Medulla oblongata (tissue), 1 donor: ENCODE results near the gene MCF2L.

Source experiments
- DNase-seq: peaks from one replicate; pipeline ENCODE4 v3.0.0-alpha.2; 2015; ENCODE audit errors: extremely low spot score

MCF2L gene

DNA sequence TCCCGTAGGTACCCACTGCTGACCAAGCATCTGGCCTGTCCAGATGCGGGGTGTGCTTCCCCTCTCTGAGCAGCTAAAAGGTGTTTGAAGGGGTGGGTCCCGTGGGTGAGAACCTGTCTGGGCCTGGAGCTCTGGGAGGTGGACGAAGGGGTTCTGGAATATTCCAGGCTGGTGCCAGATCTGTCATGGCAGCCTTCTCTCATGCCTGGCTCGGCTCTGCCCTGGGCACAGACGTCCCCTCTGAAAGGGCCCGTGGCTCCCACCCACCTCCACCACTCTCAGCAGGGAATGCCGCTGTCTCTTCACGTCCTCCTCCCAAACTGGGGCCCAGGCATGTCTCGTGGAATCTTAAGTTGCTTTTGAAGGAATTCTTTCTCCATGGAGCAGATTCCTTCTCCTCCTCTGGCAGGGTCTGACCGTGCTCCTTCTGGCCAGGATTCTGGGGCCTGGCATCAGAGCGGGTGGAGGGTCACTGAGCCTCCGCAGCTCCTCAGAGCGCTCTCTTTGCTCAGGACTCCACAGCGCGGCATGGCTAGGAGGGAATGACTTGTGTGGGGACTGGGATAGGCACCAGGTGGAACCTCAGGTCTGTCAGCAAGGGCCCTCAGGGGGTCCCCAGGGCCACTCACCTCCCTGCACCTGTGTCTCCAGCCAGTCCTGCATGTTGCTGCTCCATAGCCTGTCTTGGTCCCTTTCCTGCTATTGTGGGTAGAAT lies 5.9 kb upstream of the MCF2L start:
- no peak for DNase-seq

DNA sequence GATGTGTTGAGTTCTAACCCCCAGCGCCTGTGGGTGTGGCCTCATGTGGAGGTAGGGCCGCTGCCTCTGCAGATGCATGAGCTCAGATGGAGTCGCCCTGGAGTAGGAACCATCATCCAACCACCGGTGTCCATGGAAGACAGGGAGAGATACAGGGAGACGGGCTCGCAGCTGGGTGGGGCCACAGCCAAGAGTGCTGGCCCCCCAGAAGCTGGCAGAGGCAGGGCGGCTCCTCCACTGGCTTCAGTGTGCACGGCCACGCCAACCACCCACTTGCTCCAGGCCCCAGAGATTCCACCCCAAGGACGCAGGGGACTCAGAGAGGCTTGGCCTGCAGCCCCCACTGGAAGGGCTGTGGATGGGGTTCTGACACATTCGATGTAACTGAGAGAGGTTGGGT lies 5.4 kb upstream of the MCF2L start:
- DNase-seq: no peak

DNA sequence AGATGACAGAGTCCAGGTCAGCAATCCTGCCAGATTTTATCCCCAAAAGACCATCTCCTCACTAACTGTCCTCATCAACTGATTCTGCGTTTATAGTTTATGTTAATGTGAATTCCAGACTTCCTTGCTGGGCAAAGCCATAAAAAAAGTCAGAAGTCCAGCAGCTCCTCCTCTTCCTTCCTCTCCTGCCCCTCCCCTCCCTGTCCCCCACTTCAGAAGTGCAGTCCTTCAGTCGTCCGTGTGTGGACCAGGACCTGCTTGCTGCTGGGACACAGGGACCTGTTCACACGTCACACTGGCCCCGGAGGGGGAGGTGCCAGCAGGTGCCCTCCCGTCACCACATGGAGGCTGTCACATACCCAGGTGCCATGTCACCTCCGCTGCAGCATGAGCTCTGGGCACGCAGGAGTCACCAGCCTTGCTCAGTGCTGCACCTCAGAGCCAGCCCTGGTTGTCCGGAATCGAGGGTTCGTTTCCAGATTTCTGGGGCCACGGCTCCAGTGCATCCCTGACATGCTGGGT lies 4.0 kb upstream of the MCF2L start:
- no peak for DNase-seq

DNA sequence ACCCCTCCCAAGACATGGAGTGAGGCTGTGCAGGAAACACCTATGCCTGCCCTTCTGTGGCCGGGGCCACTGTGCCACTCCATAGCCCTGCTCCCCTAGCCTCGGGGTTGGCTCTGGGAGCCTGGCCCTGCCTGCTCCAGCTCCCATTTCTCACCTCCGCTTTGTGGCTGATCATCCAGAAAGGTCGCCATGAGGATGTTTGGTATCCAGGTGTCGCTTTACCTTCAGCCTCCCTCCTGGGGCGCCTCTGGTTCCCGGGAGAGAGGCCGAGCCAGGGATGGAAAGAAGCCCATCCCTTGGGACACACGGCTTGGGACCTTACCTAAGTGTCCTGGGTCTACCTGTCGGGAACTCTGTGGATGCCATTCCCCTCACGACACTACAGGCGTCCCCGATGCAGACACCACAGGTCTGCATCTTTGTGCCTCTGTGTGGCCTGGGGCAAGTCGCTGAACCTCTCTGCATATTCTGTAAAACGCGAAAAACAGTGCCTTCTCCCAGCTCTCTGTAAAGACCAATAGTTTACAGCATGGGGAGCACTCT lies 3.4 kb upstream of the MCF2L start:
- DNase-seq: no peak

DNA sequence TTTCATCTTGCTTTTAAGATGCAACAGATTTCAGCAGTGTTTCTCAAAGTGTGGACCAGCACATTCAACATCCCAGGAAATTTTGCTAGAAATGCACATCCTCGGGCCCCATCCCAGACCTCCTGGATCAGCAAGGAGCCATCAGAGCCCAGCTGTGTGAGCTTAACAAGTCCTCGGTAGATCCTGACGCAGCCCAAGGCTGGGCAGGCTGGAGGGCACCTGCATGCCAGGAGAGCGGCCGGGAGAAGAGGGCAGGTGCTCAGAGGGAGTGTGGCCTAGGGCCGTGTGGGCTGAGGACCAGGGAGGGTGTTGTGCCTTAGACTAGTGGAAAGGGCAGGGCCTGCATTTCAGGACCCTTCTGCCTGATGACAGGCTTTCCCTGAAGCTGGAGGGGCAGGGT lies 2.2 kb upstream of the MCF2L start:
- no peak for DNase-seq

DNA sequence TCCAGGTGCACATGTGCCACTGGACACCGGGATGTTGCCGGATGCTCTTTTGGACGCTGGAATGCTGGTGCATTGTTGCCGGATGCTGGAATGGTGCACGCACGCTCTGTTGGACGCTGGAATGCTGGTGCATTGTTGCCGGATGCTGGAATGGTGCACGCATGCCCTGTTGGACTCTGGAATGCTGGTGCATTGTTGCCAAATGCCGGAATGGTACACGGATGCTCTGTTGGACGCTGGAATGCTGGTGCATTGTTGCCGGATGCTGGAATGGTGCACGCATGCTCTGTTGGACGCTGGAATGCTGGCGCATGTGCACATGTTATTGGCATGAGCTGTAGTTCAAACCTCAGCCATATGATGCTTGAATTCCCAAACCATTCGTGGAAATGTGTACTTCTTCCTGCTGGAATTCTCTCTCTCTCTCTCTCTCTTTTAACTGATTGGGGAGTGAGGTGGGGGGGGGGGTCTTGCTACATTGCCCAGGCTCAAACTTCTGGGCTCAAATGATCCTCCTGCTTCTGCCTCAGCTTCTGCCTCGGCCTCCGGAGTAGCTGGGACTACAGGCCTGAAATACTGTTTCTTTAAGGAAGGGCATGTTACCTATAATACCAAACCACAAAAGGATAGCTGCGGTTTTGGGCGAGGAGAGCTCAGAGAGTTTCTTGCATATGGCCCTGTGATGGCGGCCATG lies 1.2 kb upstream of the MCF2L start:
- no peak for DNase-seq

DNA sequence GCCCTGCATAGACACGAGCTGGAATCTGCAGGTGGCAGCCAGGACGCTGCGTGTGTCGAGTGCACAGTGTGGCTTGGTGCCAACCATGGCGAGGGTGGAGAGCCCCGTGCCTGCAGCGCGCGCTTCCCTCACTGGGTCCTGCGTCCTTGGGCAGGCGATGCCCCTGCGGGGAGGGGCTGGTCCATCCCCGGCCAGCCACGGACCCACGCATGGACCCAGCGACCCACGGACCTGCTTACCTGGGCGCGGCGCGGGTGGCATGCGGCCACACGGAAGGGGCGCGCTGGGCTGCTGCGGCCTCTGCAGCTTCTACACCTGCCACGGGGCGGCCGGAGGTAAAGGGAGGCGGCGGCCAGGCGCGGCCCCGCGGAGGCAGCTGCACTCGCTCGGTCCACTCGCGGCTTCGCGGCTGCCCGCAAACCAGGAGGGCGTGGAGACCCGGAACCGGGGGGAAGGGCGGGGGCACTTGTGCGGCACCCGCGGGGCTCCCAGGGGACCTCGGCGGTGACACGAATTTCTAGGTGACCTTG lies 569 bp upstream of the MCF2L start:
- DNase-seq: no peak

DNA sequence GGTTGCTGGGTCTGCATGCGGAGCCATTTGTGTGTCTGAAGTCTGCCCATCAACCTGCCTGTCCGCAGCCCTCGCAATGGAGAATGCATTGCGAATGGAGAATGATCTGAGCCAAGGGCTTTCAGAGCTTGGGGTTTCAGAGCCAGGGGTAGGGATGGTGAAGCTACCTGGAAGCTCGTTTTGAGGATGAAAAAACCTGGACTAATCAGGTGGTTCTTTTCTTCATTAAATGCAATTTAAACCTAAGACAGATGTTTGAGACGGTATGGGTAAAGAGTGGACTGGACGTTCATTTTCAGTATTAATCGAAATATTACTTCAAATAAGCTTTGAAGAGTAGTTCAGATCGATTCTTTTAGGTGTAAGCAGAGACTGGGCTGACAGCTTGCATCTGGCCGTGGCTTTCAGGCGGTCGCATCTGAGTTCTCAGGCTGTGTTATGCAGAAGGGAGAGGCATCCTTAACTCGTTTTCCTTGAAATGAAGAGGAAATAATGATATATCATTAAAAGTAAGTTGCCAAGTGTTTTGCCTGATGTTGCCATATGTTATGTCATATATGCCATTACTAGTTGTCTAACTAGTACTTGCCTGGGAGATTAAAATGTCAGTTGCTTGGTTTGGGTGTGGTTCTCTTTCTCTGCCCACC lies 801 bp downstream of the MCF2L start:
- no peak for DNase-seq

DNA sequence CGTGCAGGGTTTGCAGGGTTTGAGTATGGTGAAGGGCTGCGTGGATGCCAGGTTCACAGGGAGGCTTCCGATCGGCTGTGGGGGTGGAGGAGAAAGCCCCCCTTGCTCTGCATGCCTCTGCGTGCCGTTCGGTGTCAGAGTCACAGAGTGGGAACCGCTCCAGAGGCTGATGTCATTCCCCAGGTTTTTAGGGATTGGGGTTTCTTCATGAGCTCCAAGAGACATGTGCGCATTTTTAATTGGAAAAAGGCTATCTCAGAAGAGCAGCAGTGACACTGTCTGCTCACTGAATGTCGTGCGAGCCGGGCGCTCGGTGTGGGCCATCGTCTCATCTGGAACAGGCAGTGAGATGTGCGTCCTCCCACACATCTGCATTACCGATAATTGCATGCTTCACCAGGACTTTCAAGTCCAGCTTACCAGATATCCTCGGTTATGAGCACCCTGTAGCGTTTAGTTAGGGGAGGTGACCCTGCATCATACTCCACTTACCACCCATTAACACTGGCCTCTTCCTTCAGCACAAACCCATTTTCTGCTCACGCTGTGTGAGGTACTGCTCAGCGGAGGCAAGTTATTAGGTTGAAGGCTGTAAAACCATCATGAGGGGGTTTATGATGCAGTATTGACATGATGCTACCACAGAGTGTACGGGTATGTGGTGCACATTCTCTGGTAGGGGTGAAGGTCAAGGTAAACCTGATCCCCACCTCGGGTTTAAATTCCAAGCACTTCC lies 1.7 kb downstream of the MCF2L start:
- no peak for DNase-seq

DNA sequence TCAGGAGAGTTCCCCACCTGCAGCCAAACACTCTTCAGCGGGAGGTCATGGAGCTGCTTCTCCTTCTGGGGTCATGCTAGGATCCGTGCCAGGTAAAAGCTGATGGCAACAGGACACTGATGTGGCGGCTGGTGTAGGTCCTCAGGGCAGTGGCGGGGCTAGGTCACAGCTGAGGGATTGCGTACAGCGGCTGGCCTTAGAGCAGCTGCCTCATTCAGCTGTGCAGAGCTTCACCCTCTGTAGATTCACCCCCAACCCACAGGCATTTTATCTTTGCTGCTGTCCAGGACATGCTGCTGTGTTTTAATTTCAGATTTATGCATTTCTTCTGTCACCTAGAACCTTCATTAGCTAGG lies 2.3 kb downstream of the MCF2L start:
- no peak for DNase-seq

DNA sequence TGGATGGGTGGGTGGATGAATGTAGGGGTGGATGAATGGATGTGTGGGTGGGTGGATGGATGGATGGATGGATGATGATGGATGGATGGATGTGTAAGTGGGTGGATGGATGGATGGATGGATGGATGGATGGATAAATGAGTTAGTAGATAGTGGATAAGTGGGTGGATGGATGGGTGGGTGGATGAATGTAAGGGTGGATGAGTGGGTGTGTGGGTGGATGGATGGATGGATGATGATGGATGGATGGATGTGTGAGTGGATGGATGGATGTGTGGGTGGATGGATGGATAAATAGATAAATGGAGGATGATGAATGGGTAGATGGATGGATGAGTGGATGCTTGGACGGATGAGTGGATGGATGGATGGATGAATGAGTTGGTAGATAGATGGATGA lies 3.2 kb downstream of the MCF2L start:
- no peak for DNase-seq

DNA sequence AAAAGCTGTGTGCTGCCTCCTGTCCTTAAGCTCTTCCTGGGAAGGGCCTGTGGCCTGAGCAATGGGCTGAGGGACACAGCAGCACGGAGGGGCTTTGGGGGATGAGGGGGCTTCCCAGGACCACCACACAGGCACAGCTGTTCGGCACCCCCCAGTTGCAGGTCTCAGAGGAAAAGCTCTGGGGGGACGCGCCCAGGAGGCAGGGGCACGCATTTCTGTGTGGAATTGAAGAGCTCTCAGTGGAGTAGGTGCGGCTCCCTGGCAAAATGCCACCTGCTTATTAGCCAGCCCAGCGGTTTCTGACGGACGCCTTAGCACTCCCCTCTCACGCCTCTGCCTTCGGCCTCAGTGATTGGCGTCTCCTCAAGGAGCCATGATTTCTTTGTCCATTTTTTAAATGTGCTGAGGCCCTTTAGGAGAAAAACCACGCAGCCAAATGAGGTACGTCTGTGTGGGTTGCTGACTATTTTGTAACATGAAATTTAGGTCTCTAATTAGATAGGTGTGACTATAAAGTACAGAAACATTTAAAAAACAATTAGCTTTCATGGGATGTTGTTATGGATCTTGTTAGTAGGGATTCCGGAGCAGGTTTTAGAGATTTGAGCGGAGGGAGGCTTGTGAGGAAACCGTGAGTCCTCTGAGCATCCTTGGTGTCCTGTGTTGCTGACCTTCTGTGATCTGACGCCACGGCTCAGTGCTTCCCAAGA lies 4.0 kb downstream of the MCF2L start:
- DNase-seq: no peak

DNA sequence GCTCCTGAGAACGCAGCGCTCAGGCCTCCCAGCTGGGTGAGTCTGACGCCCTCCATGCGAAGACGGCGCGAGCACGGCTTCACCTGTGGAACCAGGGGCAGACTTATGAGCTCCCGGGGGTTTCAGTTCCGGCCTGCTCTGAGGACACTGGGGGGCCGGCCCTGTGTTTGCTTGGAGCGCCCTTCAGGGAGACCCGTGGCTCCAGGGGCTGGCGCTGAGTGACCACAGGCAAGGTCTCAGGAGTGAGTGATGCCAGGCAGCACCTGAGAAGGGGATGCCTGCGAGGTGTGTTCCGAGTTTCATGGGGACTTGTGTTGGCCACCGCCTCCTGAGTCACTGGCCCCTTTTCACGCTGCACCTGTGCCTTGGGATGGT lies 4.5 kb downstream of the MCF2L start:
- no peak for DNase-seq

DNA sequence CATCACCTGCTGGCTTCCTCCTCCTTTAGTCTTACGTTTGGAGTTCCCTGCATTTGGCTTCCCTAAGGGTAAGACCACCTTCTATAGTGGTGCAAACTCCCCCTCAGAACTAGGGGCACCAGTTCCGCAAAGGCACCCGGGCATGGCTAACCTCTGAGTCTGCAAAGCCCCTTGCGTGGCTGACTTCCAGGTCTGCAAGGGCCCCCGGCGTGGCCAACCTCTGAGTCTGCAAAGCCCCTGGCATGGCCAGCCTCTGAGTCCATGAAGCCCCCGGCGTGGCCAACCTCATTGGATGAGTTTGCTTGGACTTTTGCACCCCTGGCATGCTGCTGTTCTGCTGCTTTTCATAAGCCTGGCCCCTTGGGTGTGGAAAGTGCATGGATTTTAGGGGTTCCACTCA lies 5.1 kb downstream of the MCF2L start:
- DNase-seq: no peak

DNA sequence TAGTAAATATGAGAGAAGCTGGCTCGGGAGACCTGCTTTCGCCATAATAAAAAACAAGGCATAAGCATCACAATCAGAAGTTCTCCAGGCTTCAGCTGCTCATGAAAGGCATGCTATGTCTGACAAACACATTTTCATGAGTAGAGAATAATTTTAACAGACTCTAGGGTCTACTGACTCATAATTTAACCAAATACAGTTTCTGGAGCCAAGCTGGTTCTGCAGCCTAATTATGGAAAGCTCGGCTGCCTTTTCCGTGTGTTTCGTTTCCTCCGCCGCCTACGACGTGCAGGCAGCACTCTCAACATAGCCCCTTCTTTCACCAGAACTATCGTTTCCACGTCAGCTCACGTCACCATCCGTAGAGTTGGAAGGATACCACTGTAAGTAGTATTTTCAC lies 5.7 kb downstream of the MCF2L start:
- no peak for DNase-seq

DNA sequence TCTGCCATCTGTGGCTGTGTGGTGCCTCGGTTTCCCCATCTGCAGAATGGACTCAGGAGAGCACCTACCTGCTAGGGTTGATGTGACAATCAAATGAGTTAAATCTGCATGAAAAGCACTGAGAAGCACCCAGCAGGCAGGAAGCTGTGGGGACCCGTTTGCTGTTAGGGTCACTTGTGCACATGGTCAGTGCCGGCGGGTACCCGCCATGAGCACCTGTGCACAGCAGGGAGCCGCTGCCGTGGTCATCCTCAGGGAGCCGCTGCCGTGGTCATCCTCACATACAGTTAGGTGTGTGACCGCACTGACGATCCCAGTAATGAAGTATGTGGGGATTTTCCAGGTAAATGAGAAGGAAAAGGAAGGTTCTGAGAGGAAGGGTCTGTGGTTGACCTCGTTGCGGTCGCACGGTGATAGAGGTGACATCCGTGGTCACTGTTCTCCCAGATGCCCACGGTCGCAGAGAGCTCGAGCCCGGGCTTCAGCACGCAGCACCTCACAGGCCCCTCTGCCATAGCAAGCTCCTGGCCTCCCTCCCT lies 6.5 kb downstream of the MCF2L start:
- DNase-seq: no peak

DNA sequence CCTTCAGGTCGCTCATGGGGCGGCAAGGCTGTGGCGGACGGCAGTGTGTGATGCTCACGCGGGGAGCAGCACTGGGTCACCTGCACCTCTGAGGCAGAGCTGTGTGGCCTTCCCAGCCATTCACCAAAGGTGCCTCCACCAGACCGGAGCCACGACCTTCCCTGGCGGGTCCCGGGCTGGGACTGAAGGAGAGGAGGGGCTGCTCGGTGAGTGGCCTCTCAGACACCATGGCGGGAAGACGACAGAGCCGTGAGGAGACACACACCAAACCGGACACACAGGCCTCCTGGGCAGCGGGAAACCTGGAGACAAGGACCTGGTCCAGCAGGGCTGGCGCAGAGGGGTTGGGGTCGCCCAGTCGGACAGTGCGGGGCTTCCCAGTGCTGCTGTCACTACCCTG lies 7.5 kb downstream of the MCF2L start:
- DNase-seq: no peak

DNA sequence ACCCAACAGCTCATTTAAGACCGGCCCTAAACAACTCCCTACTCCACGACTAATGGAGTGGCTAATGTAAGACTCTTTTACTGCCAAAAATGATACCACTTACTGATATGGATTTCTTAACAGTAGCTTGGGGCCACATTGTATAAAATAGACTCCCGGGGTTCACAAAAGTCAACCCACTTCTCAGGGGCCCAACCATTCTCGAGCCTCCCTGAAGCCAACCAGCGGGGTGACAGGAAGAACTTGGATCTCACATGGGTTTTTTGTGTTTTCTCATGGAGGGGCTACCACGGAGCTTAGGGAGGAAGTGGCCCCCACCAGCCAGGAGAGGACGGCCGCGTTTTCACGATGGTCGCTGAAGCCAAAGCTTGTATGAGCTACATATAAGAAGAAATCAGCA lies 8.1 kb downstream of the MCF2L start:
- no peak for DNase-seq

DNA sequence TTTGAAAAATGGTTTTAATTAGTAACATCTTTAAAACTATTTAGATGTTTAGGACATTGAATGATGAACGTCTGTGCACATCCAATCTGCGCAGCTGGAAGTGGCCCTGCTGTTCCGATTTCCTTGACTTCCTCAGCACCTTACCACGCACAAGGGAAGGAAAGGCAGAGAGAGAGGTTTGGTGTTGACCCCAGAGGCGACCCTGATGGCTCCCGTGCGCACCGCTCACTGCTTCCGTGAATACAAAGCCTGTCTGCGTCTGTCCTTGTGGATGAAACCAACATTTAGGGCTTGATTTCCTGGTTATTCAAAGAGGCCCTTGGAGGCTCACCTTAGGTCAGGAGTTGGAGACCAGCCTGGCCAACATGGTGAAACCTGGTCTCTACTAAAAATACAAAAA lies 8.5 kb downstream of the MCF2L start:
- DNase-seq: no peak

DNA sequence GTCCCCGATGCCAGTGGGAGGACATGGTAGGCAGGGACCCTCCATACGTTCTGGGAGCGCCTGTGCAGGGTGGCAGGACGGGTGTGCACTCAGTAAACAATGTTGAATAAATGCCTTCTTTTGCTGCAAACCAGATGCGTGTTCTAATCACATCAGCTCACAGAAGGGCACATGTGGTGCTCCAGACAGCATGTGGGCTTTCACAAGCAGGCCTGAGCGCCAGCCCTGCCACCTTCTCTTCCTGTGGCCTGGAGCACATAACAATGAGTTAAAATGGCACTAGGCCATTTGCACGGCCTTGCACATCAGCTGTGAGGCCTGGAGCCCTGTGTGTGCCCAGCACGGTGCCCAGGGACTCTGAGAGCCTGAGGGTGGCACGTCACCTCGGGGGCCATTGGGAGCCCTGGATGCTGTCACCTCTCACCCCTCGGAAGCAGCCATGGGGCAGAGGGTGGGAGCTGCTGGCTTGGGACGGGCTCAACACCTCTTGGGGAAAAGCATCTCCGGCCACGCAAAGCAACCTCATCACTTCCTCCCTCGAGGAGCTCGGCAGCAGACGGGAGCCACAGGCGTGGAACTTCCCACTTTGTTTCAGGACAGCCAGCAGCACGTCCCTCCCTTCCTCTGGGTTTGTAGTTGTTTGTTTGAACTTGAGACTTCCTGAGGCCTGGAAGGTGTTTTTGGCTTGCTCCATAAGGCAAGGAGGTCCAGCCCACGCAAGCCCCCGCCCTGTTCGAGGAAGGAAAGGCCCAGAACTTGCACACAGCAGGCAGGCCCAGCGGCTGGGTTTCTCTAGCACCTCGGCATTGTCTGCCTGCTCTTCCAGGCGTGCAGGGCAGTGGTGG lies 9.8 kb downstream of the MCF2L start:
- DNase-seq: peak; percentile 56
